ENCODE data around the gene CORO2B. TPM values are rescaled to one million over a fixed set of nuclear protein-coding genes. Genes with fewer than 3 reads are reported as not detected.

The CORO2B gene
- total RNA-seq, 3 donors from 2014 or later: 1.3 to 4.7 (median 1.9) TPM

GRCh38 chr15:68704496-68705021 is 125.8 kb downstream of the CORO2B start:
- no peak for TF ChIP-seq CTCF (IDR thresholded peaks at IDR 0.05)
- Histone ChIP-seq H3K4me1 (ENCODE audit: low read depth) (no peaks in the 10 kb centered on the region), H3K9me3 (no peaks in the 10 kb centered on the region), H3K4me3 (no peak overlapping the region), H3K36me3 (ENCODE audit: low read depth) (no peaks in the 10 kb centered on the region)
- peak; percentile 60 for ATAC-seq
- intact Hi-C loops (cut with DNase I, micrococcal nuclease): no loop called here
- DNase-seq: peak in 1 of 3 donors; percentile 39

- Histone ChIP-seq H3K36me3 (ENCODE audit: low read depth) (no peaks in the 10 kb centered on the region), H3K9me3 (no peaks in the 10 kb centered on the region), H3K4me3 (no peak overlapping the region), H3K4me1 (ENCODE audit: low read depth) (no peaks in the 10 kb centered on the region)
- TF ChIP-seq CTCF (IDR thresholded peaks at IDR 0.05): no peak
- ATAC-seq (no peak), DNase-seq (no peak)
- intact Hi-C loops (cut with DNase I, micrococcal nuclease): no loop called here
These were observed 127.5 kb downstream of the CORO2B start for GRCh38 chr15:68706256-68706655.

GRCh38 chr15:68706931-68707330 is 128.1 kb downstream of the CORO2B start:
- intact Hi-C loops (cut with DNase I, micrococcal nuclease): no loop called here
- Histone ChIP-seq H3K36me3 (ENCODE audit: low read depth) (no peaks in the 10 kb centered on the region), H3K4me3 (no peak overlapping the region), H3K9me3 (no peaks in the 10 kb centered on the region), H3K4me1 (ENCODE audit: low read depth) (no peaks in the 10 kb centered on the region)
- TF ChIP-seq CTCF (IDR thresholded peaks at IDR 0.05): no peak
- ATAC-seq: no peak
- DNase-seq: no peak

- no peaks in the 10 kb centered on the region for H3K4me1 ChIP-seq (ENCODE audit: low read depth)
- no peaks in the 10 kb centered on the region for H3K36me3 ChIP-seq (ENCODE audit: low read depth)
- H3K9me3 ChIP-seq: no peaks in the 10 kb centered on the region
- ATAC-seq: no peak
- intact Hi-C loops (cut with DNase I, micrococcal nuclease): no loop called here
- DNase-seq: no peak
- H3K4me3 ChIP-seq: no peak overlapping the region
- no peak for TF ChIP-seq CTCF (IDR thresholded peaks at IDR 0.05)
These were observed 128.6 kb downstream of the CORO2B start for GRCh38 chr15:68707386-68707785.

GRCh38 chr15:68709876-68710275 is 131.1 kb downstream of the CORO2B start:
- DNase-seq (no peak), ATAC-seq (no peak)
- no peaks in the 10 kb centered on the region for H3K9me3 ChIP-seq
- no peak overlapping the region for H3K4me3 ChIP-seq
- H3K36me3 ChIP-seq (ENCODE audit: low read depth): no peaks in the 10 kb centered on the region
- no peak for TF ChIP-seq CTCF (IDR thresholded peaks at IDR 0.05)
- intact Hi-C loops (cut with DNase I, micrococcal nuclease): loop anchor here in 1 of 2 donors (10.0 kb wide), 1 partner anchor 65 kb away; no protein-coding TSS in a partner anchor
- no peaks in the 10 kb centered on the region for H3K4me1 ChIP-seq (ENCODE audit: low read depth)

- no peak for TF ChIP-seq CTCF (IDR thresholded peaks at IDR 0.05)
- Histone ChIP-seq H3K4me3 (no peak overlapping the region), H3K4me1 (ENCODE audit: low read depth) (no peaks in the 10 kb centered on the region), H3K36me3 (ENCODE audit: low read depth) (no peaks in the 10 kb centered on the region), H3K9me3 (no peaks in the 10 kb centered on the region)
- ATAC-seq (no peak), DNase-seq (no peak)
- intact Hi-C loops (cut with DNase I, micrococcal nuclease): loop anchor here in 1 of 2 donors (10.0 kb wide), 1 partner anchor 64 kb away; no protein-coding TSS in a partner anchor
These were observed 131.7 kb downstream of the CORO2B start for GRCh38 chr15:68710536-68710935.

All from mucosa of descending colon (tissue), 3 donors.